BE2C (cell line): ENCODE results near the gene DNAAF6.

Experiments
- DNase-seq: peaks from one replicate; pipeline ENCODE4 v3.0.0-alpha.2; 2020
- H3K27me3 ChIP-seq: fragments of 250-450 bp; sonication (Bioruptor Pico); 2 replicates; pipeline ENCODE4 v1.5.1; 2020; ENCODE audit warnings: mild to moderate bottlenecking
- H3K36me3 ChIP-seq: fragments of 250-450 bp; sonication (Bioruptor Pico); 2 replicates; pipeline ENCODE4 v1.5.1; 2020; ENCODE audit warnings: mild to moderate bottlenecking
- H3K4me1 ChIP-seq: fragments of 250-450 bp; sonication (Bioruptor Pico); 2 replicates; pipeline ENCODE4 v1.5.1; 2020
- H3K4me3 ChIP-seq: 2 replicates; pipeline ENCODE4 v1.5.1; 2011; ENCODE audit warnings: low read depth, low read length
- H3K9me3 ChIP-seq: fragments of 250-450 bp; sonication (Bioruptor Pico); 2 replicates; pipeline ENCODE4 v1.5.1; 2020
- CTCF ChIP-seq: IDR thresholded peaks from 2 replicates; pipeline ENCODE4 v1.5.1; 2012; ENCODE audit warnings: mild to moderate bottlenecking, low read depth, low read length

Gene DNAAF6

GRCh38 chrX:107288676-107289075 is 82.3 kb downstream of the DNAAF6 start:
- DNase-seq = no peak
- Histone ChIP-seq H3K9me3 (no peaks in the 10 kb centered on the region), H3K36me3 (no peaks in the 10 kb centered on the region), H3K4me1 (no peaks in the 10 kb centered on the region), H3K4me3 (no peak overlapping the region), H3K27me3 (no peaks in the 10 kb centered on the region)
- TF ChIP-seq CTCF = no peak

GRCh38 chrX:107290019-107290418 is 83.6 kb downstream of the DNAAF6 start:
- DNase-seq = no peak
- Histone ChIP-seq H3K27me3 (no peaks in the 10 kb centered on the region), H3K4me3 (no peak overlapping the region), H3K4me1 (no peaks in the 10 kb centered on the region), H3K36me3 (no peaks in the 10 kb centered on the region), H3K9me3 (no peaks in the 10 kb centered on the region)
- no peak for TF ChIP-seq CTCF

GRCh38 chrX:107293056-107293455 is 86.6 kb downstream of the DNAAF6 start:
- no peaks in the 10 kb centered on the region for H3K9me3 ChIP-seq
- no peaks in the 10 kb centered on the region for H3K4me1 ChIP-seq
- no peak for TF ChIP-seq CTCF
- H3K27me3 ChIP-seq = no peaks in the 10 kb centered on the region
- no peak overlapping the region for H3K4me3 ChIP-seq
- no peak for DNase-seq
- H3K36me3 ChIP-seq = no peaks in the 10 kb centered on the region
